Neuronal stem cell (in vitro differentiated cells): ENCODE data around the gene DAO.

ENCODE experiments used
- DNase-seq: peaks from one replicate; pipeline ENCODE4 v3.0.0-alpha.2; 2013; ENCODE audit warnings: low spot score
- H2AFZ ChIP-seq: one replicate; pipeline ENCODE4 v1.6.1; 2013; ENCODE audit warnings: mild to moderate bottlenecking, low read length, inconsistent platforms
- H2AK5ac ChIP-seq: 2 replicates; pipeline ENCODE4 v1.6.1; 2013; ENCODE audit warnings: low read depth, mild to moderate bottlenecking, inconsistent platforms, low read length, moderate library complexity, mixed read lengths
- H2BK120ac ChIP-seq: 2 replicates; pipeline ENCODE4 v1.6.1; 2013; ENCODE audit warnings: low read depth, mild to moderate bottlenecking, inconsistent platforms, low read length, moderate library complexity, mixed read lengths
- H2BK12ac ChIP-seq: one replicate; pipeline ENCODE4 v1.6.1; 2013; ENCODE audit warnings: low read length, inconsistent platforms
- H2BK15ac ChIP-seq: 2 replicates; pipeline ENCODE4 v1.6.1; 2013; ENCODE audit warnings: mild to moderate bottlenecking, low read length, inconsistent platforms, mixed read lengths
- H2BK5ac ChIP-seq: one replicate; pipeline ENCODE4 v1.6.1; 2013; ENCODE audit warnings: inconsistent platforms, mild to moderate bottlenecking, low read length, moderate library complexity
- H3K14ac ChIP-seq: one replicate; pipeline ENCODE4 v1.6.1; 2013; ENCODE audit warnings: low read length, inconsistent platforms
- H3K18ac ChIP-seq: 2 replicates; pipeline ENCODE4 v1.6.1; 2013; ENCODE audit warnings: low read length, inconsistent platforms
- H3K23ac ChIP-seq: 2 replicates; pipeline ENCODE4 v1.6.1; 2013; ENCODE audit warnings: low read depth, mild to moderate bottlenecking, mixed read lengths, low read length, inconsistent platforms; ENCODE audit not compliant: poor library complexity
- H3K27ac ChIP-seq: replicated peaks from 3 replicates; pipeline ENCODE4 v1.5.1; 2013; ENCODE audit warnings: low read length, inconsistent platforms
- H3K27me3 ChIP-seq, 3 experiments: 2 replicates each; pipeline ENCODE4 v1.6.1; 2013; ENCODE audit warnings: low read length in 3 of 3, mild to moderate bottlenecking in 2 of 3, inconsistent platforms in 1 of 3, low read depth in 1 of 3, mixed read lengths in 1 of 3, moderate library complexity in 1 of 3; ENCODE audit not compliant: control insufficient read depth in 3 of 3, insufficient read depth in 3 of 3
- H3K36me3 ChIP-seq, 2 donors: replicated peaks in 1 of 2; 2 replicates each; pipeline ENCODE4 v1.6.1; 2013; ENCODE audit warnings: low read length in 2 of 2; ENCODE audit not compliant: control insufficient read depth in 2 of 2, insufficient read depth in 2 of 2
- H3K4ac ChIP-seq: 2 replicates; pipeline ENCODE4 v1.6.1; 2013; ENCODE audit warnings: inconsistent platforms, mild to moderate bottlenecking, low read length, moderate library complexity
- H3K4me1 ChIP-seq, 2 donors: 1 replicate in 1 of 2; 2 replicates in 1 of 2; pipeline ENCODE4 v1.6.1; 2013; ENCODE audit warnings: low read length in 2 of 2, low read depth in 1 of 2; ENCODE audit not compliant: control insufficient read depth in 2 of 2, insufficient read depth in 1 of 2
- H3K4me2 ChIP-seq: one replicate; pipeline ENCODE4 v1.6.1; 2013; ENCODE audit warnings: mild to moderate bottlenecking, low read length, inconsistent platforms; ENCODE audit not compliant: insufficient read depth, poor library complexity, severe bottlenecking
- H3K4me3 ChIP-seq, 2 donors: 2 replicates each; pipeline ENCODE4 v1.5.1; 2013; ENCODE audit warnings: low read length in 2 of 2, mild to moderate bottlenecking in 2 of 2, inconsistent platforms in 1 of 2, moderate library complexity in 1 of 2
- H3K79me1 ChIP-seq: one replicate; pipeline ENCODE4 v1.6.1; 2013; ENCODE audit warnings: low read depth, mild to moderate bottlenecking, inconsistent platforms, low read length, moderate library complexity
- H3K9ac ChIP-seq: one replicate; pipeline ENCODE4 v1.6.1; 2013; ENCODE audit warnings: mild to moderate bottlenecking, low read depth, low read length, inconsistent platforms; ENCODE audit not compliant: poor library complexity
- H3K9me3 ChIP-seq, 2 donors: replicated peaks in 1 of 2; 2 replicates each; pipeline versions ENCODE3 to v1.6.1; 2013; ENCODE audit warnings: low read length in 2 of 2, mild to moderate bottlenecking in 2 of 2, inconsistent platforms in 1 of 2, low read depth in 1 of 2, mixed read lengths in 1 of 2, moderate library complexity in 1 of 2; ENCODE audit not compliant: control insufficient read depth in 2 of 2, insufficient read depth in 1 of 2
- H4K8ac ChIP-seq: one replicate; pipeline ENCODE4 v1.6.1; 2013; ENCODE audit warnings: low read depth, mild to moderate bottlenecking, inconsistent platforms, low read length, moderate library complexity
- H4K91ac ChIP-seq: one replicate; pipeline ENCODE4 v1.6.1; 2013; ENCODE audit warnings: low read length, low read depth, mild to moderate bottlenecking, inconsistent platforms; ENCODE audit not compliant: poor library complexity
- WGBS, 2 donors: extraction: QIAGEN DNeasy Blood & Tissue Kit; methylation state at CpG; one replicate each; pipeline ENCODE4 v1.1.7; 2013; ENCODE audit warnings: missing lambda C conversion rate in 2 of 2, mixed read lengths in 1 of 2; ENCODE audit not compliant: insufficient read length in 2 of 2, insufficient replicate concordance in 1 of 2; ENCODE audit errors: extremely low coverage in 2 of 2; 5-methylcytosine and 5-hydroxymethylcytosine counted together

The DAO gene

GRCh38 chr12:108837680-108838079, 42.2 kb upstream of the DAO start:
- peaks cover 9 to 49% of the 10 kb centered on the region in 2 donors for H3K36me3 ChIP-seq
- no peak overlapping the region for H3K4me2 ChIP-seq
- no peak overlapping the region for H3K27ac ChIP-seq
- H3K4me3 ChIP-seq: no peak overlapping the region
- H3K9me3 ChIP-seq: no peaks in the 10 kb centered on the region
- no peak overlapping the region for H3K23ac ChIP-seq
- no CpG with 5 or more reads among the region's 7 CpGs for WGBS, 2 donors
- DNase-seq: no peak
- H3K18ac ChIP-seq: no peak overlapping the region
- no peak overlapping the region for H3K4ac ChIP-seq
- H4K8ac ChIP-seq: no peak overlapping the region
- H2BK15ac ChIP-seq: no peak overlapping the region
- no peaks in the 10 kb centered on the region for H3K27me3 ChIP-seq
- no peak overlapping the region for H3K9ac ChIP-seq
- H3K4me1 ChIP-seq: peaks cover 24 to 31% of the 10 kb centered on the region in 2 donors
- peaks cover 2% of the 10 kb centered on the region for H3K79me1 ChIP-seq
- H2BK5ac ChIP-seq: no peak overlapping the region
- H2AFZ ChIP-seq: no peak overlapping the region
- H2BK12ac ChIP-seq: no peak overlapping the region
- no peak overlapping the region for H3K14ac ChIP-seq
- no peak overlapping the region for H2AK5ac ChIP-seq
- no peak overlapping the region for H4K91ac ChIP-seq
- no peak overlapping the region for H2BK120ac ChIP-seq

- H4K8ac ChIP-seq: no peak overlapping the region
- H3K18ac ChIP-seq: no peak overlapping the region
- no CpG with 5 or more reads among the region's 14 CpGs for WGBS, 2 donors
- H3K79me1 ChIP-seq: peaks cover 2% of the 10 kb centered on the region
- no peak overlapping the region for H2AFZ ChIP-seq
- no peak overlapping the region for H2BK120ac ChIP-seq
- H4K91ac ChIP-seq: no peak overlapping the region
- H3K23ac ChIP-seq: no peak overlapping the region
- H3K14ac ChIP-seq: no peak overlapping the region
- H3K9me3 ChIP-seq: no peaks in the 10 kb centered on the region
- no peak overlapping the region for H3K4me3 ChIP-seq
- H2BK12ac ChIP-seq: no peak overlapping the region
- peak overlapping the region; percentile 33 for H3K27ac ChIP-seq
- no peak overlapping the region for H3K4ac ChIP-seq
- peaks cover 18 to 26% of the 10 kb centered on the region in 2 donors for H3K4me1 ChIP-seq
- H3K36me3 ChIP-seq: peaks cover 9 to 50% of the 10 kb centered on the region in 2 donors
- no peak for DNase-seq
- no peaks in the 10 kb centered on the region for H3K27me3 ChIP-seq
- no peak overlapping the region for H2BK5ac ChIP-seq
- no peak overlapping the region for H2AK5ac ChIP-seq
- H3K9ac ChIP-seq: no peak overlapping the region
- no peak overlapping the region for H3K4me2 ChIP-seq
- H2BK15ac ChIP-seq: no peak overlapping the region
Observed at GRCh38 chr12:108838194-108839017, 41.5 kb upstream of the DAO start.

GRCh38 chr12:108839018-108839889, 40.6 kb upstream of the DAO start:
- Histone ChIP-seq H3K14ac (no peak overlapping the region), H3K27me3 (no peaks in the 10 kb centered on the region), H3K79me1 (peaks cover 2% of the 10 kb centered on the region), H3K9me3 (peaks cover under 1 to 4% of the 10 kb centered on the region in 2 donors), H3K4me2 (no peak overlapping the region), H4K8ac (no peak overlapping the region), H3K18ac (no peak overlapping the region), H3K36me3 (peaks cover 7 to 48% of the 10 kb centered on the region in 2 donors), H2BK120ac (no peak overlapping the region), H2BK12ac (no peak overlapping the region), H2BK15ac (no peak overlapping the region), H2BK5ac (no peak overlapping the region), H3K9ac (no peak overlapping the region), H3K23ac (no peak overlapping the region), H3K4ac (no peak overlapping the region), H3K4me1 (peaks cover 14 to 26% of the 10 kb centered on the region in 2 donors), H3K4me3 (no peak overlapping the region), H2AFZ (no peak overlapping the region), H2AK5ac (no peak overlapping the region), H3K27ac (no peak overlapping the region), H4K91ac (no peak overlapping the region)
- no CpG with 5 or more reads among the region's 6 CpGs for WGBS, 2 donors
- no peak for DNase-seq

GRCh38 chr12:108839890-108840230, 40.0 kb upstream of the DAO start:
- peak overlapping the region; percentile 1 for H2AK5ac ChIP-seq
- H3K4ac ChIP-seq: no peak overlapping the region
- no peak overlapping the region for H3K4me2 ChIP-seq
- no CpG with 5 or more reads among the region's 10 CpGs for WGBS, 2 donors
- no peak for DNase-seq
- H3K9me3 ChIP-seq: peaks cover 4 to 8% of the 10 kb centered on the region in 2 donors
- H3K4me3 ChIP-seq: no peak overlapping the region
- no peak overlapping the region for H2BK5ac ChIP-seq
- no peak overlapping the region for H3K9ac ChIP-seq
- H3K27ac ChIP-seq: no peak overlapping the region
- peaks cover 14 to 26% of the 10 kb centered on the region in 2 donors for H3K4me1 ChIP-seq
- no peak overlapping the region for H2AFZ ChIP-seq
- H3K14ac ChIP-seq: no peak overlapping the region
- H2BK12ac ChIP-seq: no peak overlapping the region
- no peak overlapping the region for H4K91ac ChIP-seq
- no peaks in the 10 kb centered on the region for H3K27me3 ChIP-seq
- H3K23ac ChIP-seq: no peak overlapping the region
- peaks cover 2% of the 10 kb centered on the region for H3K79me1 ChIP-seq
- no peak overlapping the region for H2BK15ac ChIP-seq
- H4K8ac ChIP-seq: no peak overlapping the region
- peak overlapping the region; percentile 65 for H3K18ac ChIP-seq
- H2BK120ac ChIP-seq: no peak overlapping the region
- H3K36me3 ChIP-seq: peaks cover 9 to 46% of the 10 kb centered on the region in 2 donors
